ENCODE results near the gene PAGE2B.
A peak's percentile ranks its signal among the peaks of the same experiment; 100 is the strongest.
"Not testable (repeated sequence)": the region's sequence is repeated elsewhere in the genome, so short reads cannot be mapped to it uniquely, and the experiment has no call there.

The PAGE2B gene

GRCh38 chrX:55041514-55041913 lies 33.3 kb upstream of the PAGE2B start:
- Histone ChIP-seq H3K27ac (no peak overlapping the region), H3K4me3 (ENCODE audit: low read depth, low read length) (no peak overlapping the region), H2AFZ (no peak overlapping the region), H3K4me2 (ENCODE audit: low read length) (no peak overlapping the region), H3K36me3 (ENCODE audit: control insufficient read depth, insufficient read depth, low read length) (no peaks in the 10 kb centered on the region), H3K4me1 (no peaks in the 10 kb centered on the region), H3K79me2 (no peaks in the 10 kb centered on the region), H3K9ac (no peak overlapping the region), H3K9me3 (ENCODE audit: control insufficient read depth, low read length) (no peaks in the 10 kb centered on the region), H3K27me3 (ENCODE audit: control insufficient read depth, insufficient read depth, low read length) (no peaks in the 10 kb centered on the region)
- no peak for TF ChIP-seq CTCF (IDR thresholded peaks at IDR 0.05)

DNA sequence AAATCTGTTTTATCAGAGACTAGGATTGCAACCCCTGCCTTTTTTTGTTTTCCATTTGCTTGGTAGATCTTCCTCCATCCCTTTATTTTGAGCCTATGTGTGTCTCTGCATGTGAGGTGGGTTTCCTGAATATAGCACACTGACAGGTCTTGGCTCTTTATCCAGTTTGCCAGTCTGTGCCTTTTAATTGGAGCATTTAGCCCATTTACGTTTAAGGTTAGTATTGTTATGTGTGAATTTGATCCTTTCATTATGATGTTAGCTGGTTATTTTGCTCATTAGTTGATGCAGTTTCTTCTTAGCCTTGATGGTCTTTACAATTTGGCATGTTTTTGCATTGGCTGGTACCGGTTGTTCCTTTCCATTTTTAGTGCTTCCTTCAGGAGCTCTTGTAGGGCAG lies 24.2 kb upstream of the PAGE2B start:
- not testable (repeated sequence) for H3K9me3 ChIP-seq (ENCODE audit: control insufficient read depth, low read length); H3K79me2 ChIP-seq; H3K4me3 ChIP-seq (ENCODE audit: low read depth, low read length); H3K36me3 ChIP-seq (ENCODE audit: control insufficient read depth, insufficient read depth, low read length); H3K4me1 ChIP-seq; H3K4me2 ChIP-seq (ENCODE audit: low read length); H3K27me3 ChIP-seq (ENCODE audit: control insufficient read depth, insufficient read depth, low read length); H3K27ac ChIP-seq; H3K9ac ChIP-seq; H2AFZ ChIP-seq

DNA sequence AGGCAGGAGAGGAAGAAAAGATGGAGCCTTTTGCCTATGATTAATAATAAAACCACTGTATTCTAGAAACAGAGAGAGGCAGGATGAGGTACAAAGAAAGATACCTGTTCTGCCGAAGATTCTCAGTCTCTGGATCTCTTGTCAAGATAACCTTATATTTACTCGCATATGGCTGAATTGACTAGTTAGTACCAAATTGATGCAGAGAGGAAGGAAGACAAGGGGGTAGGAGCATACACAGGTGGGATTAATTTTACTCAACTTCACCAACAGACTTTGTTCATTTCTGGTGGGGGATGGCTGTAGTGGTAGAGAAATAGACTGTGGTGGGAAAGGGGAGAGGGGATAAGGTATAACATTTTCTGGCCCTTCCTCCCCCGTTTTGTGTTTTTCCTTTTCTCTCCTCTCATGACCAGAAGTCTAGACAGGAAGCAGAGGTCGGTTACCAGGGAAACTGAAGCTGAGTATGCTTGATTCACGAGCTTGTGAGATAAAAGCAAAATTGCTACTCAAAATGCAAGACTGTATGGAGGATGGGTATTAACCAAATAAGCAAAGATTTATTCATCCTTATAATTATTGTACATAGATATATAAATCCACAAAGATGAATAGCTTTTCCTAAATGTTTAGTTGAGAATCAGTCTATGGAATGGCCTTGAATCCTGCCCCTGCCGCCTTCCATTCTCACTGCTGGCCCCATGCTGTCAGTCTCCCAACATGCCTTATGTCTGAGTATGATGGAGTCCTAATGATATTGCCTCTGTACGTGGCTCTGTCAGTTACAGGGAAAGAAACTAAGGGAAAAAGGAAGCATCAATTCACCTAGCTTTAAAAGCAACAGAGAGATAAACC lies 17.8 kb upstream of the PAGE2B start:
- H3K79me2 ChIP-seq = no peaks in the 10 kb centered on the region
- H3K36me3 ChIP-seq (ENCODE audit: control insufficient read depth, insufficient read depth, low read length) = no peaks in the 10 kb centered on the region
- TF ChIP-seq CTCF (IDR thresholded peaks at IDR 0.05) = no peak
- peak overlapping the region; percentile 14 for H3K4me3 ChIP-seq (ENCODE audit: low read depth, low read length)
- no peaks in the 10 kb centered on the region for H3K9me3 ChIP-seq (ENCODE audit: control insufficient read depth, low read length)
- no peak overlapping the region for H3K27ac ChIP-seq
- H3K9ac ChIP-seq = no peak overlapping the region
- no peaks in the 10 kb centered on the region for H3K27me3 ChIP-seq (ENCODE audit: control insufficient read depth, insufficient read depth, low read length)
- no peaks in the 10 kb centered on the region for H3K4me1 ChIP-seq
- peak overlapping the region; percentile 45 for H3K4me2 ChIP-seq (ENCODE audit: low read length)
- H2AFZ ChIP-seq = peak overlapping the region; percentile 54

GRCh38 chrX:55057675-55058249 lies 17.1 kb upstream of the PAGE2B start:
- Histone ChIP-seq H3K4me3 (ENCODE audit: low read depth, low read length) (peak overlapping the region; percentile 14), H3K27me3 (ENCODE audit: control insufficient read depth, insufficient read depth, low read length) (no peaks in the 10 kb centered on the region), H2AFZ (peak overlapping the region; percentile 54), H3K79me2 (no peaks in the 10 kb centered on the region), H3K9me3 (ENCODE audit: control insufficient read depth, low read length) (no peaks in the 10 kb centered on the region), H3K36me3 (ENCODE audit: control insufficient read depth, insufficient read depth, low read length) (no peaks in the 10 kb centered on the region), H3K9ac (no peak overlapping the region), H3K27ac (no peak overlapping the region), H3K4me1 (no peaks in the 10 kb centered on the region), H3K4me2 (ENCODE audit: low read length) (peak overlapping the region; percentile 45)
- peak; percentile 73 for TF ChIP-seq CTCF (IDR thresholded peaks at IDR 0.05)

- H3K4me1 ChIP-seq; H2AFZ ChIP-seq; H3K4me3 ChIP-seq (ENCODE audit: low read depth, low read length); H3K27ac ChIP-seq; H3K79me2 ChIP-seq; H3K27me3 ChIP-seq (ENCODE audit: control insufficient read depth, insufficient read depth, low read length); H3K4me2 ChIP-seq (ENCODE audit: low read length); H3K36me3 ChIP-seq (ENCODE audit: control insufficient read depth, insufficient read depth, low read length); H3K9ac ChIP-seq; H3K9me3 ChIP-seq (ENCODE audit: control insufficient read depth, low read length): not testable (repeated sequence)
These were observed 7.7 kb upstream of the PAGE2B start for GRCh38 chrX:55067180-55067579.
